IMR-90 (cell line): ENCODE data around the gene MYH11. TPM values are rescaled to one million over a fixed set of nuclear protein-coding genes. Genes with fewer than 3 reads are reported as not detected.

Experiments
- ATAC-seq: fragments of 200-7000 bp; cut with Tn5 transposase; 2 replicates; pipeline ENCODE4 v1.9.1; 2020; ENCODE audit warnings: low read depth, mild to moderate bottlenecking, moderate library complexity
- BruUV-seq: library from RNA; stranded (reverse); fragments of 400-500 nt; replicated peaks from 2 replicates; lab custom pipeline; 2021; lab: Mats Ljungman, UMichigan
- CTCF ChIA-PET: fragments of 300-600 bp; formaldehyde crosslinking; extraction: SDS; loops from one replicate; lab custom pipeline; 2021; ENCODE audit warnings: antibody characterized with exemption; lab: Yijun Ruan, JAX
- POLR2A ChIA-PET: fragments of 300-600 bp; sonication (Branson Sonifier 250); formaldehyde crosslinking; loops from one replicate; lab custom pipeline; 2022; ENCODE audit warnings: antibody characterized with exemption; ENCODE audit not compliant: unreplicated experiment; lab: Charles Lee
- DNase-seq: peaks from one replicate; pipeline ENCODE4 v3.0.0; 2013
- H2AFZ ChIP-seq: replicated peaks from 2 replicates; pipeline ENCODE3; 2013; ENCODE audit warnings: low read length, mild to moderate bottlenecking; ENCODE audit not compliant: poor library complexity
- H2AK5ac ChIP-seq: 2 replicates; pipeline ENCODE4 v1.6.1; 2013; ENCODE audit warnings: low read depth, low read length, inconsistent platforms
- H2AK9ac ChIP-seq: replicated peaks from 2 replicates; pipeline ENCODE3; 2013; ENCODE audit warnings: mild to moderate bottlenecking, low read depth, low read length, moderate library complexity; ENCODE audit not compliant: poor library complexity
- H2BK120ac ChIP-seq: 2 replicates; pipeline ENCODE4 v1.6.1; 2013; ENCODE audit warnings: low read depth, low read length, inconsistent platforms
- H2BK15ac ChIP-seq: 3 replicates; pipeline ENCODE4 v1.6.1; 2013; ENCODE audit warnings: low read depth, low read length, inconsistent platforms
- H2BK20ac ChIP-seq: 2 replicates; pipeline ENCODE4 v1.6.1; 2013; ENCODE audit warnings: low read depth, mild to moderate bottlenecking, inconsistent platforms, low read length, moderate library complexity
- H2BK5ac ChIP-seq: 2 replicates; pipeline ENCODE4 v1.6.1; 2013; ENCODE audit warnings: mild to moderate bottlenecking, low read depth, low read length, inconsistent platforms; ENCODE audit not compliant: poor library complexity, severe bottlenecking
- H3K14ac ChIP-seq: replicated peaks from 2 replicates; pipeline ENCODE4 v1.6.1; 2013; ENCODE audit warnings: low read depth, low read length, inconsistent platforms
- H3K18ac ChIP-seq: 2 replicates; pipeline ENCODE4 v1.6.1; 2013; ENCODE audit warnings: low read depth, low read length, control low read depth
- H3K23ac ChIP-seq: 2 replicates; pipeline ENCODE4 v1.6.1; 2013; ENCODE audit warnings: low read depth, low read length, inconsistent platforms
- H3K27ac ChIP-seq: 2 replicates; pipeline ENCODE4 v1.5.1; 2013; ENCODE audit warnings: mild to moderate bottlenecking, control low read depth, low read length; ENCODE audit not compliant: insufficient read depth
- H3K27me3 ChIP-seq: 2 replicates; pipeline ENCODE4 v1.6.1; 2013; ENCODE audit warnings: low read length; ENCODE audit not compliant: control insufficient read depth, insufficient read depth
- H3K36me3 ChIP-seq: 2 replicates; pipeline ENCODE4 v1.6.1; 2013; ENCODE audit warnings: low read length, mixed read lengths; ENCODE audit not compliant: control insufficient read depth, insufficient read depth
- H3K4ac ChIP-seq: 2 replicates; pipeline ENCODE4 v1.6.1; 2013; ENCODE audit warnings: low read depth, low read length, inconsistent platforms
- H3K4me1 ChIP-seq: 2 replicates; pipeline ENCODE4 v1.6.1; 2013; ENCODE audit warnings: low read length, mixed read lengths; ENCODE audit not compliant: control insufficient read depth, insufficient read depth
- H3K4me2 ChIP-seq: 2 replicates; pipeline ENCODE4 v1.6.1; 2013; ENCODE audit warnings: low read depth, mild to moderate bottlenecking, control low read depth, low read length, moderate library complexity
- H3K4me3 ChIP-seq: 2 replicates; pipeline ENCODE4 v1.5.1; 2013; ENCODE audit warnings: low read depth, mild to moderate bottlenecking, control low read depth, low read length, moderate library complexity; ENCODE audit not compliant: insufficient read depth
- H3K56ac ChIP-seq: 2 replicates; pipeline ENCODE4 v1.6.1; 2013; ENCODE audit warnings: low read length, inconsistent platforms; ENCODE audit not compliant: insufficient read depth; ENCODE audit errors: extremely low read depth
- H3K79me1 ChIP-seq, 2 experiments: 2 replicates each; pipeline ENCODE4 v1.6.1; 2013; ENCODE audit warnings: low read length in 2 of 2, inconsistent platforms in 1 of 2, low read depth in 1 of 2
- H3K9ac ChIP-seq: 2 replicates; pipeline ENCODE4 v1.6.1; 2013; ENCODE audit warnings: low read depth, low read length, control low read depth
- H3K9me1 ChIP-seq: 2 replicates; pipeline ENCODE4 v1.6.1; 2013; ENCODE audit warnings: low read length, inconsistent platforms; ENCODE audit not compliant: insufficient read depth
- H3K9me3 ChIP-seq: 2 replicates; pipeline ENCODE4 v1.6.1; 2013; ENCODE audit warnings: low read length; ENCODE audit not compliant: control insufficient read depth, insufficient read depth
- H4K20me1 ChIP-seq: 2 replicates; pipeline ENCODE4 v1.6.1; 2013; ENCODE audit warnings: low read length, inconsistent platforms; ENCODE audit not compliant: insufficient read depth
- H4K5ac ChIP-seq: 2 replicates; pipeline ENCODE4 v1.6.1; 2013; ENCODE audit warnings: mild to moderate bottlenecking, low read depth, low read length, control low read depth
- H4K8ac ChIP-seq, 2 experiments: 2 replicates each; pipeline ENCODE4 v1.6.1; 2013; ENCODE audit warnings: low read depth in 2 of 2, low read length in 2 of 2, control low read depth in 1 of 2, inconsistent platforms in 1 of 2
- H4K91ac ChIP-seq: 2 replicates; pipeline ENCODE4 v1.6.1; 2013; ENCODE audit warnings: low read depth, low read length, inconsistent platforms; ENCODE audit not compliant: insufficient read depth
- BHLHE40 ChIP-seq: fragments of 150-350 bp; IDR thresholded peaks from 2 replicates; pipeline ENCODE4 v1.6.1; 2016; ENCODE audit warnings: mild to moderate bottlenecking, low read depth, low read length
- CEBPB ChIP-seq: IDR thresholded peaks from 2 replicates; pipeline ENCODE4 v1.6.1; 2012; ENCODE audit warnings: low read depth, low read length, improper control_type of control experiment
- FOS ChIP-seq: fragments of 150-350 bp; IDR thresholded peaks from 2 replicates; pipeline ENCODE4 v1.6.1; 2016; ENCODE audit warnings: low read depth, low read length
- MXI1 ChIP-seq: IDR thresholded peaks from 2 replicates; pipeline ENCODE4 v1.6.1; 2012; ENCODE audit warnings: low read depth, mild to moderate bottlenecking, low read length, moderate library complexity, borderline replicate concordance
- NFE2L2 ChIP-seq: fragments of 150-350 bp; IDR thresholded peaks from 2 replicates; pipeline ENCODE4 v1.6.1; 2016; ENCODE audit warnings: low read depth, mild to moderate bottlenecking, low read length
- POLR2A ChIP-seq: IDR thresholded peaks from 2 replicates; pipeline ENCODE4 v1.6.1; 2012; ENCODE audit warnings: mild to moderate bottlenecking, low read depth, low read length
- RAD21 ChIP-seq: IDR thresholded peaks from 2 replicates; pipeline ENCODE4 v1.6.1; 2012; ENCODE audit warnings: low read length, improper control_type of control experiment
- RCOR1 ChIP-seq: IDR thresholded peaks from 2 replicates; pipeline ENCODE4 v1.6.1; 2012; ENCODE audit warnings: mild to moderate bottlenecking, low read length, improper control_type of control experiment; ENCODE audit not compliant: insufficient replicate concordance
- RFX5 ChIP-seq: IDR thresholded peaks from 2 replicates; pipeline ENCODE4 v1.8.0; 2012; ENCODE audit warnings: low read depth, mild to moderate bottlenecking, low read length, moderate library complexity
- WGBS, 2 experiments: methylation state at CpG; one replicate each; pipeline versions ENCODE4 v1.1.5 to v1.1.7; 2013; ENCODE audit warnings: missing lambda C conversion rate in 2 of 2; ENCODE audit not compliant: insufficient read length in 1 of 2; ENCODE audit errors: extremely low coverage in 2 of 2; 5-methylcytosine and 5-hydroxymethylcytosine counted together
- dilution Hi-C: fragments of 300-500 bp; cut with HindIII; formaldehyde crosslinking; loops from one replicate; pipeline ENCODE4 v1.14.3; 2018; ENCODE audit warnings: low sequenced_read_pairs; ENCODE audit not compliant: unreplicated experiment
- in situ Hi-C: fragments of 300-500 bp; cut with MboI; formaldehyde crosslinking; loops from 3 replicates; pipeline ENCODE4 v1.14.3; 2019; ENCODE audit warnings: low sequenced_read_pairs, inconsistent platforms, mixed read lengths
- intact Hi-C: fragments of 100-400 bp; cut with micrococcal nuclease; formaldehyde crosslinking; loops from 2 replicates; pipeline ENCODE4 v1.10.0; 2022
- polyA plus RNA-seq, 3 experiments: library from polyadenylated mRNA; depleted of rRNA; stranded (reverse); fragments of >200 nt; gene quantifications; 2 replicates each; pipeline ENCODE4 v1.2.3, GENCODE V29; 2012; ENCODE audit warnings: low replicate concordance in 1 of 3
- total RNA-seq: library from RNA; depleted of rRNA; stranded (reverse); fragments of >200 nt; gene quantifications from 2 replicates; pipeline ENCODE4 v1.2.3, GENCODE V29; 2012
- TF ChIP-seq, protein P1 (sequence below): fragments of 150-350 bp; IDR thresholded peaks from 2 replicates; pipeline ENCODE4 v1.6.1; 2016; ENCODE audit warnings: low read depth, mild to moderate bottlenecking, low read length, moderate library complexity, borderline replicate concordance

Gene MYH11
- total and polyA plus RNA-seq, 2 of the 4 experiments (the other 2 are of a cell fraction): under 0.01 to 0.12 TPM

DNA sequence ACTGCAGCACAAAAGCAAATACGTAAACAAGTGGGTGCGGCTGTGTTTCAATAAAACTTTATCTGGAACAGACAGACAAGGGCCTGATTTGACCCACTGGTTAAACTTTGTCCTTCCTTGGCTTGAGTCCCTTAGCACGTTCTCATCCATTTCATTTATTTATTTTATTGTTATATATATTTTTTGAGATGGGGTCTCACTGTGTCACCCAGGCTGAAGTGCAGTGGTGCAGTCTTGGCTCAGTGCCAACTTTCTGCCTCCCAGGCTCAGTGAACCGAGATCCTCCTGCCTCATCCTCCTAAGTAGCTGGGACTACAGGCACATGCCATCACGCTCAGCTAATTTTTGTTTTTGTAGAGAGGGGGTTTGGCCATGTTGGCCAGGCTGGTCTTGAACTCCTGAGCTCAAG is 64.3 kb downstream of the MYH11 start:
- Histone ChIP-seq H4K5ac (no peak overlapping the region), H3K56ac (no peak overlapping the region), H2BK120ac (no peak overlapping the region), H4K8ac (no peak overlapping the region), H3K27me3 (no peaks in the 10 kb centered on the region), H3K23ac (no peak overlapping the region), H3K36me3 (no peaks in the 10 kb centered on the region), H3K9ac (no peak overlapping the region), H3K4me3 (no peak overlapping the region), H2BK5ac (no peak overlapping the region), H3K27ac (no peak overlapping the region), H3K4me1 (peaks cover 3% of the 10 kb centered on the region; the same call in 1 of the 2 replicates), H2BK15ac (no peak overlapping the region), H4K20me1 (no peaks in the 10 kb centered on the region), H3K9me3 (peaks cover 2% of the 10 kb centered on the region; the same call in 1 of the 2 replicates), H3K18ac (no peak overlapping the region), H3K79me1 (no peaks in the 10 kb centered on the region), H2AK5ac (no peak overlapping the region), H3K9me1 (no peaks in the 10 kb centered on the region), H4K91ac (no peak overlapping the region), H2BK20ac (no peak overlapping the region), H2AFZ (no peak overlapping the region), H2AK9ac (no peak overlapping the region), H3K4ac (no peak overlapping the region), H3K4me2 (no peak overlapping the region), H3K14ac (no peak overlapping the region)
- POLR2A ChIA-PET: no interaction called here
- DNase-seq: no peak
- BruUV-seq: no TSS peak
- CTCF ChIA-PET: no interaction called here
- WGBS, 2 experiments: no CpG with 5 or more reads among the region's 5 CpGs
- in situ Hi-C loops: no loop called here
- TF ChIP-seq BHLHE40 (no peak), FOS (no peak), NFE2L2 (no peak), POLR2A (no peak), RFX5 (no peak), RAD21 (no peak), CEBPB (no peak), MXI1 (no peak), RCOR1 (no peak)
- TF ChIP-seq, protein P1, sequence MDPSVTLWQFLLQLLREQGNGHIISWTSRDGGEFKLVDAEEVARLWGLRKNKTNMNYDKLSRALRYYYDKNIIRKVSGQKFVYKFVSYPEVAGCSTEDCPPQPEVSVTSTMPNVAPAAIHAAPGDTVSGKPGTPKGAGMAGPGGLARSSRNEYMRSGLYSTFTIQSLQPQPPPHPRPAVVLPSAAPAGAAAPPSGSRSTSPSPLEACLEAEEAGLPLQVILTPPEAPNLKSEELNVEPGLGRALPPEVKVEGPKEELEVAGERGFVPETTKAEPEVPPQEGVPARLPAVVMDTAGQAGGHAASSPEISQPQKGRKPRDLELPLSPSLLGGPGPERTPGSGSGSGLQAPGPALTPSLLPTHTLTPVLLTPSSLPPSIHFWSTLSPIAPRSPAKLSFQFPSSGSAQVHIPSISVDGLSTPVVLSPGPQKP: no peak
- ATAC-seq: no peak
- dilution Hi-C loops: no loop called here
- intact Hi-C loops: no loop called here
